ENCODE results near the gene WNT11.

Gene WNT11

GRCh38 chr11:76249195-76249741 is 43.0 kb upstream of the WNT11 start:
- H3K4me3 ChIP-seq (ENCODE audit: low read length), result no peak overlapping the region
- no peak for DNase-seq (ENCODE audit: low read depth)
- TF ChIP-seq, protein P1, sequence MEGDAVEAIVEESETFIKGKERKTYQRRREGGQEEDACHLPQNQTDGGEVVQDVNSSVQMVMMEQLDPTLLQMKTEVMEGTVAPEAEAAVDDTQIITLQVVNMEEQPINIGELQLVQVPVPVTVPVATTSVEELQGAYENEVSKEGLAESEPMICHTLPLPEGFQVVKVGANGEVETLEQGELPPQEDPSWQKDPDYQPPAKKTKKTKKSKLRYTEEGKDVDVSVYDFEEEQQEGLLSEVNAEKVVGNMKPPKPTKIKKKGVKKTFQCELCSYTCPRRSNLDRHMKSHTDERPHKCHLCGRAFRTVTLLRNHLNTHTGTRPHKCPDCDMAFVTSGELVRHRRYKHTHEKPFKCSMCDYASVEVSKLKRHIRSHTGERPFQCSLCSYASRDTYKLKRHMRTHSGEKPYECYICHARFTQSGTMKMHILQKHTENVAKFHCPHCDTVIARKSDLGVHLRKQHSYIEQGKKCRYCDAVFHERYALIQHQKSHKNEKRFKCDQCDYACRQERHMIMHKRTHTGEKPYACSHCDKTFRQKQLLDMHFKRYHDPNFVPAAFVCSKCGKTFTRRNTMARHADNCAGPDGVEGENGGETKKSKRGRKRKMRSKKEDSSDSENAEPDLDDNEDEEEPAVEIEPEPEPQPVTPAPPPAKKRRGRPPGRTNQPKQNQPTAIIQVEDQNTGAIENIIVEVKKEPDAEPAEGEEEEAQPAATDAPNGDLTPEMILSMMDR (IDR thresholded peaks at IDR 0.05; ENCODE audit: insufficient read depth, low read depth, low read length, missing control alignments), result no peak

GRCh38 chr11:76248210-76248609 is 41.9 kb upstream of the WNT11 start:
- DNase-seq (ENCODE audit: low read depth), result no peak
- TF ChIP-seq, protein P1 (IDR thresholded peaks at IDR 0.05; ENCODE audit: insufficient read depth, low read depth, low read length, missing control alignments), result no peak
- H3K4me3 ChIP-seq (ENCODE audit: low read length), result no peak overlapping the region

DNA sequence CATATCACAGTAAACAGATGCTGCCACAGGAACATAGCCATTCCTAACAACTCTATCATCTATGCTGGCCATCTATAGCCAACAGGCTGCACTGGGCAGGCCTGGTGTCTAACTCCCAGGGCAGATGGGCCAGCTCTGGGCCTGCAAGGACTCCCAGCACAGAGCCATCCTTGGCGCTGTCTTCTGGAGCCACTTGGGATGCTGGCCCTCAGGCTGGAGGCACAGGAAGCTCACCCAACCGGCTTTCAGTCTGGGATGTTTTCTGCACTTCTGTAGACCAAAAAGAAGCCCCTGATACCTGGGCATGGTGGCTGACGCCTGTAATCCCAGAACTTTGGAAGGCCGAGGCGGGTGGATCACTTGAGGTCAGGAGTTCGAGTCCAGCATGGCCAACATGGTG is 40.8 kb upstream of the WNT11 start:
- H3K4me3 ChIP-seq (ENCODE audit: low read length), result no peak overlapping the region
- TF ChIP-seq, protein P1 (IDR thresholded peaks at IDR 0.05; ENCODE audit: insufficient read depth, low read depth, low read length, missing control alignments), result no peak
- no peak for DNase-seq (ENCODE audit: low read depth)

GRCh38 chr11:76246271-76246933 is 40.1 kb upstream of the WNT11 start:
- no peak overlapping the region for H3K4me3 ChIP-seq (ENCODE audit: low read length)
- no peak for DNase-seq (ENCODE audit: low read depth)
- TF ChIP-seq, protein P1 (IDR thresholded peaks at IDR 0.05; ENCODE audit: insufficient read depth, low read depth, low read length, missing control alignments), result no peak

DNA sequence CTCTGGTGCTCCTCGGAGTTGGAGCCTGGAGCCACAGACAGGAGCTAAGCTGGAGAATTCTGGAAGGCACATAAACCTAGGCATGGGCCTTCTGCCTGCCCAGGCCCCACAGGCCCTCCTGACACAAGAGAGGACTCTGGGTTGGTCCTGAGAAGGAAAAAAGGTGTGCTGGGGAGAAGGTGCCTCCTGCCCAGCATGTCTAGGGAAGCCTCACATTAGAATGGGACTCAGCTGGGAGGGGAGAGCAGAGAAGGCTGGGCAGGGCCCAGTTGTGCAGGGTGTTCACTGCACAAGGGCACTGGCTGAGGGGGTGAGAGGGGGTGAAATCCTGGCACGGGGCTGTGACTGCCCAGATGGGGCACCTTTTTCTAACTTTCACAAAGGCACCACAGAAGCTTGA is 39.4 kb upstream of the WNT11 start:
- no peak overlapping the region for H3K4me3 ChIP-seq (ENCODE audit: low read length)
- DNase-seq (ENCODE audit: low read depth), result no peak
- TF ChIP-seq, protein P1 (IDR thresholded peaks at IDR 0.05; ENCODE audit: insufficient read depth, low read depth, low read length, missing control alignments), result no peak

DNA sequence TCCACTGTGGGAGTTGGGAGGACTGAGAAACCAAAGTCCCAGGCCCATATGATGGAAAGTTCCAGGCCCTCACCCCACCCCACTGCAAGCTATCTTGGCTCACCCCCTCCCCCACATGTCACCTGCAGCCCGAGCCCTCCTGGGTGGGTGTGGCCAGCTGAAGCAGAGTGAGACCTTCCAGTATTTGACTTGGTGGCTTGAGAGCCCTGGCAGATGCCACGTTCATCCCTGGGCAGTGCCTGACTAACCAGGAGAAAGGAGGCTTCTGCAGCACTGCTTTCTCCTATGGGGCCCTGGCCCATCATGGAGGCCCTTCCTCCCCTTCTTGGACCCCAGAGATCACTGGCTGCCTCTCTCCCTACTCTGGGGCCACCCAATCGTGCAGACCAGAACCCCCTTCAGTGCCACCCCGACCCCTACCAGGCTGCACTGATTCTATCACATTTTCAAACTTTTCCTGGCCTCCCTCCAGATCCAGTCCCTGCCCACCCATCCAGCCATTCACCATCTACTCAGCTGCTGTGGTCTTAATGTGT is 38.1 kb upstream of the WNT11 start:
- H3K4me3 ChIP-seq (ENCODE audit: low read length), result no peak overlapping the region
- no peak for DNase-seq (ENCODE audit: low read depth)
- TF ChIP-seq, protein P1 (IDR thresholded peaks at IDR 0.05; ENCODE audit: insufficient read depth, low read depth, low read length, missing control alignments), result no peak

DNA sequence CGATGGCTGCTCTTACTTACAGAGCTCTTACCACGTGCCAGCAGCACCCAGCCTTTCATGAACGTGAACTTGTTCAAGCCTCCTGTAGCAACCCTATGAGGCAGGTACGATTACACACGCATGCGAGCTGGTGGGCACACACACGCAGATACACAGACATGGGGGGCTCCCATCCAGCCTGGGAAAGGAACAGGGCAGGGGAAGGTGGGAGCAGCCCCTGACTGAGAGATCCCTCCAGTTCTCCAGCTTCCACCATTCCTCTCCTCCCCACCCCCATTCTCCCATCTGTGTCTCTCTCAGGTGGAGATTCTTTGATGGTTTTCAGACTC is 37.6 kb upstream of the WNT11 start:
- TF ChIP-seq, protein P1 (IDR thresholded peaks at IDR 0.05; ENCODE audit: insufficient read depth, low read depth, low read length, missing control alignments), result no peak
- no peak overlapping the region for H3K4me3 ChIP-seq (ENCODE audit: low read length)
- no peak for DNase-seq (ENCODE audit: low read depth)

All from epithelial cell of esophagus (primary cell).